ENCODE measurements around the gene CHST15.
"Not testable (repeated sequence)": the region's sequence is repeated elsewhere in the genome, so short reads cannot be mapped to it uniquely, and the experiment has no call there.

Gene CHST15

GRCh38 chr10:124097883-124098282 is 4.5 kb upstream of the CHST15 start:
- no peak for DNase-seq

GRCh38 chr10:124096494-124096893 is 3.1 kb upstream of the CHST15 start:
- no peak for DNase-seq

DNA sequence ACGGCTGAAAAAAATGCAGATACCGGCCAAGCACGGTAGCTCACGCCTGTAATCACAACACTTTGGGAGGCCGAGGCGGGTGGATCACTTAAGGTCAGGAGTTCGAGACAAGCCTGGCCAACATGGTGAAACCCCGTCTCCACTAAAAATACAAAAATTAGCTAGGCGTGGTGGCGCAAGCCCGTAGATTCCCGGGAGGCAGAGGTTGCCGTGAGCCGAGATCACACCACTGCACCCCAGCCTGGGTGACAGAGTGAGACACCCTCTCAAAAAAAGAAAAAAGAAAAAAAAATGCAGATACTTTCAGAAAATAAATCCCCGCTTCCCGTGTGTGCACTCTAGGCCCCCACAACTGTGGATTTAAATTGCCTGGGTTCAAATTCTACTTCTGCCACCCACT is 2.4 kb upstream of the CHST15 start:
- not testable (repeated sequence) for DNase-seq

GRCh38 chr10:124095096-124095495 is 1.7 kb upstream of the CHST15 start:
- DNase-seq, result no peak

DNA sequence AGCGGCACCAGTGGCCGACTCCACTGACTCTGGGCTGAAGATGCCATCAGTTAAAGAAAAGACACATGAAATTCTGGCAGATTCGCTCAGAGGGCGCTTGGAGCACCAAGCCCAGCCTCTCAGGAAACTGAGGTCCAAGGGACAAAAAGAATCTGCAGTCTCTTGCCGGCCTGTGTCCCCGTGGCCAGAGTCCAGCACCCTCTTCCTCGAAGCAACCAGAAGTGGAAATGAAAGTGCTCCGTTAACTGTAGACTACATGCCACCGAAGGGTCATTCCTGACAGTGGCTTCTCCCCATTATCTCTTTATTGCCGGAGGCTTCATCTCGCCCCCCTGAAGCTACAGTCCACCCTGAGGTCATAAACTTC is 1.0 kb upstream of the CHST15 start:
- no peak for DNase-seq

- not testable (repeated sequence) for DNase-seq
Measured at GRCh38 chr10:124093774-124094418, 498 bp upstream of the CHST15 start.

DNA sequence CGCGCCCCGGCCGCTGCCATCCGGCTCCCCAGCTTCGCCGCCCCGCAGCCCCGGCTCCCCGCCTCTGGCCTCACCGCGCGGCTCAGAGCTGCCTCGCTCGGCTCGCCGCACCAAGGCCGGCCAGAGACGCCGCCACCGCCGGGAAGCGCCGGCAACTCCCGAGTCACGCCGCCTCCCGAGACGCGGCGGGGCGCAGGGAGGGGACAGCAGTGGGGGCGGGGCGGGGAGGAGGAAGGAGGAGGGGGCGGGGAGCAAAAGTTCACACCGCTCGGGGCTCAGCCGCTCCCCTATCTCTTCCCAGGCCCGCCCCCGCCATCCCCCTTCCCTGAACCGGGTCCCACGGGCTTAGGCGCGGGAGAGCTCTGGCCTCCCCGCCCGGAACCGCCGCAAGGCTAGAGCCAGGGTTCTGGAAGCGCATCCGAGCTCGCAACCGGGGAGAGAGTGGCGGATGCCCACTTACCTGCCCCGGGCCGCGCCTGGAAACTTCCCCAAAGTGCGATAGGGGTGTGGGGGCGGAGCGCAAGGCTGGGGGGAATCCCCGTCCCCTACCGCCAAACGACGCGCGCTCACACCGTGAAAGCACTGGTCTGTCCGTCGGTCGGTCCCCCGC is 1.0 kb downstream of the CHST15 start:
- no peak for DNase-seq

- DNase-seq, result no peak
Measured at GRCh38 chr10:124091646-124092249, 1.6 kb downstream of the CHST15 start.

DNA sequence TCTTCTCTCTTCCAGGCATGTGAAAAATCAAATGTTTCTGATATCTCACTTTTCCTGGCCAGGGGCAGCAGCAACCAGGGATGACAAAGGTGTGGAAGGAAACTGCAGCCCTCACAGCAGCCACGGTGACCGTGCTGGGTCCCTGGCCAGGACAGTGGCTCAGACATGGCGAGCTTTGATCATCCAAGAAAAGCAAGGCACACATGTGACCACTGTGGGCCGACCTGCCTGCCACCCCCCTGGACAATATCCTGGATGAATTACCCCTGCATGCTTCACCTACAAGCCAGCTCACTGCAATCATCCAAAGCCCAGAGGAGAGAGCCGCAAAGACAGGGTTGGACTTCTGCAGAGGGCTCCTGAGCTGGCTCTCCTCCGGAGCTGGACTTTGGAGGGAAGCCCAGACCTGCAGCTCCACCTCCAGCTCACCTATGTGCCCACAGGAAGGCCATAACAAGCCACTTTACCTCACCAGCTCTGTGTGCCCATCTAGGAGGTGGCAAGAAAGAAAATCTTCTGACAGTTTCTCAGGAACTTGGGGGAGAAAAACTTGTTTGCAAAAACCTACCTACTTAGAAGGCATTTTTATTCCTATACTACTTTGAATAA is 2.7 kb downstream of the CHST15 start:
- DNase-seq, result no peak

- no peak for DNase-seq
Measured at GRCh38 chr10:124089859-124090258, 3.5 kb downstream of the CHST15 start.

GRCh38 chr10:124088915-124089314 is 4.5 kb downstream of the CHST15 start:
- DNase-seq, result no peak

DNA sequence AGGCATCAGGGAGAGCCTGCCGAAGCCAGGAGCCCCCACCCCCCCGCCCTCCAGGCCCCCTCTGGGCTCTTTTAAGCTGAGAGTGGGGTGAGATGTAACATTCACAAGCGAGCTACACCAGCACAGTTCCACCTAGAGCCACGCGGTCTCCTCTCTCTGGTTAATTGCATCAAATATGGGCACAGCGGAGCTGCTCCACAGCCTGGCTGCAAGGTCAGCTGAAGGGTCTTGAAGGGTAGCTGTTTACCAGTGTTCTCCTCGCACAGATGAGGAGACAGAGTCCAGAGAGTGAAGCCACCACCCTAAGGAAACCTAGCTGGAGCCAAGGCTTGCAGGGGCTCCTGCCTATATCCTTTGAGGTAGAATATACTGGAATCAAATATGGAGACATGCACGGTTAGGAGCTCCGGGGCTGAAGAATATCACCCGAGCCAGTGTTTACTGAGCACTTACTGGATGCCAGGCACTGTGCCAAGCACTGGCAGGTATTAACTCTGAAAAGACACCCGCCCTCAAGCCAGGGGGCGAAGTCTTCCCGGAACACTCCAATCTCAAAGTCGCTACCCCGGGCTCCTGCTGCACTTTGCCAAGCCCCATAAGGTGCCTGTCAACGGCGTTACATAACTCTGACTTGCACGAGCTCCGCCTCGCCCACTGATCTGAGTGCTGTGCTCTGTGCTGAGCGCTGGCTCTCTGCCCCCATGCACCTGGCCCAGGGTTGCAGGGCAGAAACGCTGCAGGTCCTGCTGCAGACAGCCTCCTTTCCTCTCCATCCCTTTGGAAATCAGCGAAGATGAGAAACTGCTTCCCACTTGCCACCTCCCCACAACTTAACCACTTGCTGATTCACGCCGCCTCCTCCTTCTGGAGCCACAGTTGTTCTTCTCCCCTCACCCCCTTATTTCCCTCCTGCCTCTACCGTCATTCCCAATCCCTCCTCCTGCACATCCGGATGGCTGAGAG is 5.4 kb downstream of the CHST15 start:
- no peak for DNase-seq

DNA sequence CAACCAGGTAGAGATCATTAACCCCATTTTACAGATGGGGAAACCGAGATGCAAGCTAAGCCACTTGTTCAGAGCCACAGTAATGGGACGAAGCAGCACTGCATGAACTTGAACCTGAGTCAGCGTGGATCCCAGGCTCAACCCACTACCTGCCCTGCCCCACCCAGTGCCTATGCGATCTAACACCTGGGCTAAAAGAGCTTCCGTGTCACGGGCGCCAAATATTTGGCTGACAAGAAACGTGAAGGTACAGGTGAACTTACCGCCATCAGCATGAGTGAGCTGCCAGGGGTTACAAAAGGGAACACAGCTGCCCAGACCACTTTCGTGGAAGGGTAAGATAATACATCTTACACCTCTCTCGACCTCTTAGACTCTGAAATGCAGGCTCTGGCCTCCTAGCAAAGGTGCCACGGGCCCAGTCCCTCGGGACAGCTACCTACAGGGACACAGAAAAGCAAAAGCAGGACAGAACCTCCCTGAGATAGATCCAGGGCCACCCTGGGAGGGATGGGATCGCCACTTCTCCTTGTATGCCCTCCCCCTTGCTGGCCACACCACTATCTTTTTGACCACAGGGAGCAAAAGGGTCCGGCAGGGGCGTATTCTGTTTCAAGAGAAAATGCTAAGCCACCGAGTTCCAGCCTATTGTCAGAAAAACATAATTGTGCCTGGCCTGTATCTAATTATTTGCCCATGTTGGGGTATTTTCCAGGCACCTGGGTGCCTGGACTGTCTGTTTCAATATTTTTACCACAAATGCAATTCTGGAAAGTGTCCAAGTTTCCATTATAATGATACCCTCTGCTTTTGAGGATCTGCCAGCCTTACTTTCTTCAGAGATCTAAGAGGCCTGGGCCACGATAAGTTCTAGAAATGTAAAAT is 6.4 kb downstream of the CHST15 start:
- no peak for DNase-seq

DNA sequence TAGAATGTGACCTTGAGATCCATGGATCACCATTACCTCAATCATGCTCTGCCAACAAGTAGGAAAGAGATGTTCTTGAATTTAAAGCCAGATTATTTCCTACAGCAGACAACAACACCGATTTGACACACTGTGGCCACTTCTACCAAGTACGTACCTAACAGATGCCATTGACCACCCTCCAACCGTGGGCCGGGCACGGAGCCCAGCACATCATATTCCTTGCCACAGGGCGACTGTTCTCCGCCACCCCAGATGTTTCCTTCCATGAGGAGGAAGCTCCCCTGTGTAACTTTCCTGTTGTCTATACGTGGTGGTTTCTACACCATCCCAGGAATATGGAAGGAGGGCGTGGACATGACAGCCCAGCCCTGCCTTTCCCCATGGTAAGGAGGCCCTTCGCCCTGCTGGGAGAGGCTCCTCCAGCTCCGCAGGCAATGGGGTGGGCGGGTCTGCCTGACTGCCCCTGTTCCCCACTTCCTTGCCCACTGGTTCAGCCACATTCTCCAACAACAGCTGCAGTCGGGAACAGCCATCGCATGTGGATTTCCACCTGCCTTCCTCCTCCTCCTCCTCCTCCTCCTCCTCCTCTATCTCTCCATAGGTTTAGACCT is 7.2 kb downstream of the CHST15 start:
- no peak for DNase-seq

DNA sequence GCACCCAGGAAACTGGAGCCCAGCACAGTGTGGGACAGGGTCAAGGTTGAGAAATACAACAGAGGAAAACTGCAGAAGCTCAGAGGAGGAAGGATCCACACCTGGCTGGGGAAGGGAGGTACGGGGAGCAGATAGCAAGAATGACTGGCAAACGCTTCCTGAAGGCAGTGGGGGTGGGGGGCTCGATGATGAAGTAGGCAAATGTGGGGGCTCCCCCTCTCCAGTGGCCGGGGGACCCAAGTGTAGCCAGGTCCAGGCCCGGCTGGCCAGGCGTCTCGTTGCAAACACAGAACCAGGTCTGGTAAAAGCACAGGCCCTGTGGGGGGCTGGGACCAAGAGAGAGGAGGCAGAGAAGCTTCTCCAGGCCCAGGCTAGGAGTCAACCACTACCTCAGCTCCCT is 7.7 kb downstream of the CHST15 start:
- DNase-seq, result no peak

GRCh38 chr10:124084708-124085107 is 8.7 kb downstream of the CHST15 start:
- no peak for DNase-seq

- DNase-seq, result no peak
Measured at GRCh38 chr10:124083740-124084397, 9.5 kb downstream of the CHST15 start.

DNA sequence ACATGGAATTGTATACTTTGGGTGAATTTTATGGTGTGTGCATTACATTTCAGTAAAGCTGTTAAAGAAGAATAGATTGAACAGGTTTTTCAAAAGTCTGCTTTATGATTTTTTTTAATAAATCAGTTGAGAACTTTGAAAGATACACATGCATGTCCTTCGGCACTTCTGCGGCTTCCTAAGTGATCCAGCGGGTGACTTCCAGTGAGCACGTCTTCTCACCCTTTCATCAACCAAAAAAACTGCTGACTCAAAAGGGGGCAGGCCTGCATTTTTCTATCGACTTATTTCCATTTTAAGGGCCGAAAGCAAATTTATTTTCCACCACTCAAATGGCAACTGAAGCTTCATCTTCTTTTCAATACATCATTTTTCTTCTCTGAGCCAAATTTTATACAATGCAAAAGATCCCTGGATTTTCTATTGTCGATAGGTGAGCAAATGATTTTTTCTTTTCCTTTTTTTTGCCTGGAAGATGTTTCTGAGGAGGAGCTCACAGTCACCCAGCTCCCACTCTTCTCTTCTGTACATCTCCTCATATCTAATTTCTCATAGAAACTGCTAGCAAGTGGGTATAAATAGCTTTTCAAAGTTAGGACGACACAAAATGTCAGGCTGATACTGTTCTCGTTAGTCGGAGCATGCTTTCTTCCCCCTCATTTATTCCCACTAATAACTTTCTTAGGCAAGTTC is 10.2 kb downstream of the CHST15 start:
- no peak for DNase-seq

DNA sequence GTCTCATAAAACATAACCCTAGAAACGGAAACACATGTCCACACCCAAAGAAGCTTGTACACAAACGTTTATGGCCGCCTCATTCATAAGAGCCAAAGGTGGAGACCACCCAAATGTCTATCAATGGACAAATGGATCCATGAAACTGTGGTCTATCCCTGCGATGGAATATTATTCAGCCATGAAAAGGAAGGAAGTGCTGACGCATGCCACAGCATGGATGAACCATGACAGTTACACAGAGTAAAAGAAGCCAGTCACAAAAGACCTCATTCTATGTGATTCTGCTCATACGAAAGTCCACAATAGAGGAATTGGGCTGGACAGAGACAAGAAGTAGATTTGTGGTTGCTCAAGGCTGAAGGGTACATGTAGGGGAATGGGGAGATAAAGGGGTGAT is 10.8 kb downstream of the CHST15 start:
- no peak for DNase-seq

DNA sequence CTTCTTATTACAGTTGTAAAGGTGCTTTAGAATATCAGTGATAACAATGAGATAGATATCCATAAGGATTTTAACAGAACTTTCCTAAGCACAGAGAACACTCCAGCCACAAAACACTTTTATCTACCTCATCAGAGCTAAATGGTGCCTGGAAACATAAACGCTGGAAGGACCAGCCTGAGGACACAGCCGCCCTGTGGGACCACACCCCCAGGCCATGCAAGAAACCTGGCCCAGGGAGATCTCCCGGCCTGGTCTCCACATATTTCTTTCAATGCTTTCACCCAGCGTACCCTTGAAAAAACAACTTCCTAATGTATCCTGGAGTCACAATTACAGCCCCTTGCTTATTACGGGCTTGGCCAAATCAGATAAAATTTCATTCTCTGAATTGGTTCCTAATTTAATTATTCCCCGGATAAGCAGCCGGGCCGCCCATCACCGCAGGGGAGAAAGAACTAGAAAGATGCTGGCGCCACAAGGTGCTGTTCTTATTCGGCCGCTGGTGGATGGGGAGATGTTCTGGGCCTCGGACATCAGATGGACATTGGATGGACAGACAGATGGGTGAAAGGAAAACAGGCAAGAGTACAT is 11.8 kb downstream of the CHST15 start:
- DNase-seq, result no peak
